Esophagus squamous epithelium (tissue), 5 donors: ENCODE measurements around the gene NAV3. TPM values are rescaled to one million over a fixed set of nuclear protein-coding genes. Genes with fewer than 3 reads are reported as not detected.

Experiments
- DNase-seq: peaks from one replicate; lab custom pipeline; 2025; lab: John Stamatoyannopoulos, UW
- H3K27ac ChIP-seq, 4 donors: fragments of 200-600 bp; sonication (generic); one replicate each; pipeline ENCODE4 v1.5.1; 2016 to 2019; ENCODE audit warnings: mild to moderate bottlenecking in 1 of 4
- H3K27me3 ChIP-seq, 4 donors: fragments of 200-600 bp; sonication (generic); 1 replicate in 3 of 4; 2 replicates in 1 of 4; pipeline versions ENCODE4 v1.5.1 to v1.6.0; 2017 to 2021; ENCODE audit warnings: antibody characterized with exemption in 1 of 4
- H3K36me3 ChIP-seq, 3 donors: fragments of 200-600 bp; sonication (generic); one replicate each; pipeline ENCODE4 v1.5.1; 2016 to 2019
- H3K4me1 ChIP-seq, 3 donors: fragments of 200-600 bp; sonication (generic); one replicate each; pipeline ENCODE4 v1.5.1; 2017 to 2019
- H3K4me3 ChIP-seq, 4 donors: fragments of 200-600 bp; sonication (generic); 1 replicate in 3 of 4; 2 replicates in 1 of 4; pipeline ENCODE4 v1.5.1; 2016 to 2019; ENCODE audit warnings: mild to moderate bottlenecking in 2 of 4, moderate library complexity in 1 of 4
- H3K9me3 ChIP-seq, 3 donors: fragments of 200-600 bp; sonication (generic); one replicate each; pipeline ENCODE4 v1.5.1; 2016 to 2019
- CTCF ChIP-seq, 6 experiments: fragments of 450-650 bp in 4 of 6; fragments of 200-600 bp in 2 of 6; sonication (generic) in 2 of 6; IDR thresholded peaks; one replicate each; pipeline ENCODE4 v1.5.1; 2016 to 2019; ENCODE audit warnings: antibody characterized with exemption in 6 of 6, mild to moderate bottlenecking in 4 of 6, moderate library complexity in 4 of 6
- POLR2A ChIP-seq, 4 donors: fragments of 450-650 bp; IDR thresholded peaks; one replicate each; pipeline ENCODE4 v1.6.1; 2017; ENCODE audit warnings: antibody characterized with exemption in 4 of 4, mild to moderate bottlenecking in 4 of 4, moderate library complexity in 3 of 4
- whole genome bisulfite sequencing, 2 donors: methylation state at CpG; one replicate each; pipeline ENCODE4 v1.1.5; 2018; 5-methylcytosine and 5-hydroxymethylcytosine counted together
- intact Hi-C: fragments of 100-400 bp; cut with DNase I; formaldehyde crosslinking; loops from one replicate; pipeline ENCODE4 v1.15.0; 2022
- total RNA-seq, 4 donors: library from RNA; depleted of rRNA; stranded (reverse); fragments of >200 nt; gene quantifications; one replicate each; pipeline ENCODE4 v1.1.0, GENCODE V29; 2016
- donor health status: DM: yes; HTN: yes; CAD: no.

NAV3 gene
- total RNA-seq, 4 donors from 2014 or later = 0.34 to 4.6 (median 3.2) TPM

- Histone ChIP-seq H3K4me1 (no peaks in the 10 kb centered on the region), H3K27ac (no peak overlapping the region), H3K36me3 (no peaks in the 10 kb centered on the region), H3K4me3 (no peak overlapping the region), H3K27me3 (no peaks in the 10 kb centered on the region), H3K9me3 (no peaks in the 10 kb centered on the region)
- TF ChIP-seq POLR2A (IDR thresholded peaks at IDR 0.05) (no peak), CTCF (IDR thresholded peaks at IDR 0.05) (no peak)
- intact Hi-C loops = no loop called here
- no peak for DNase-seq
- WGBS, 2 donors = 89 to 91% methylated on average over 2 of the region's 2 CpGs
Measured at GRCh38 chr12:77963576-77964178, 133.0 kb downstream of the NAV3 start.

GRCh38 chr12:77965790-77966189 is 135.1 kb downstream of the NAV3 start:
- Histone ChIP-seq H3K4me1 (no peaks in the 10 kb centered on the region), H3K9me3 (no peaks in the 10 kb centered on the region), H3K36me3 (no peaks in the 10 kb centered on the region), H3K27ac (no peak overlapping the region), H3K4me3 (no peak overlapping the region), H3K27me3 (no peaks in the 10 kb centered on the region)
- intact Hi-C loops = no loop called here
- TF ChIP-seq POLR2A (IDR thresholded peaks at IDR 0.05) (no peak), CTCF (IDR thresholded peaks at IDR 0.05) (no peak)
- no peak for DNase-seq
- WGBS, 2 donors = 41 to 55% methylated on average over 2 to 3 of the region's 3 CpGs

GRCh38 chr12:77968021-77968420 is 137.3 kb downstream of the NAV3 start:
- no peak for DNase-seq
- intact Hi-C loops = no loop called here
- 44 to 47% methylated on average over 2 of the region's 2 CpGs for WGBS, 2 donors

GRCh38 chr12:77968571-77968970 is 137.9 kb downstream of the NAV3 start:
- no peaks in the 10 kb centered on the region for H3K9me3 ChIP-seq
- H3K4me3 ChIP-seq = no peak overlapping the region
- H3K27me3 ChIP-seq = no peaks in the 10 kb centered on the region
- TF ChIP-seq CTCF (IDR thresholded peaks at IDR 0.05) (no peak), POLR2A (IDR thresholded peaks at IDR 0.05) (no peak)
- intact Hi-C loops = no loop called here
- 75 to 77% methylated on average over 6 of the region's 6 CpGs for WGBS, 2 donors
- H3K36me3 ChIP-seq = no peaks in the 10 kb centered on the region
- H3K4me1 ChIP-seq = no peaks in the 10 kb centered on the region
- no peak for DNase-seq
- no peak overlapping the region for H3K27ac ChIP-seq

More at GRCh38 chr12:77968021-77968420, 137.3 kb downstream of the NAV3 start:
- Histone ChIP-seq H3K27me3 (no peaks in the 10 kb centered on the region), H3K4me1 (no peaks in the 10 kb centered on the region), H3K4me3 (no peak overlapping the region), H3K9me3 (no peaks in the 10 kb centered on the region), H3K36me3 (no peaks in the 10 kb centered on the region), H3K27ac (no peak overlapping the region)
- TF ChIP-seq POLR2A (IDR thresholded peaks at IDR 0.05) (no peak), CTCF (IDR thresholded peaks at IDR 0.05) (no peak)

GRCh38 chr12:77973579-77973978 is 142.9 kb downstream of the NAV3 start:
- WGBS, 2 donors = 45 to 83% methylated on average over 1 of the region's 1 CpG
- no peak overlapping the region for H3K4me3 ChIP-seq
- no peaks in the 10 kb centered on the region for H3K27me3 ChIP-seq
- no peaks in the 10 kb centered on the region for H3K4me1 ChIP-seq
- no peak overlapping the region for H3K27ac ChIP-seq
- H3K36me3 ChIP-seq = no peaks in the 10 kb centered on the region
- DNase-seq = no peak
- no peak for TF ChIP-seq POLR2A (IDR thresholded peaks at IDR 0.05)
- no peak for TF ChIP-seq CTCF (IDR thresholded peaks at IDR 0.05)
- H3K9me3 ChIP-seq = no peaks in the 10 kb centered on the region
- intact Hi-C loops = no loop called here
